Umbilical cord (tissue), 2 donors: Measurements from ENCODE around the gene REXO1. TPM values are rescaled to one million over a fixed set of nuclear protein-coding genes. Genes with fewer than 3 reads are reported as not detected.
"Not testable (repeated sequence)": the region's sequence is repeated elsewhere in the genome, so short reads cannot be mapped to it uniquely, and the experiment has no call there.

Experiments used
- DNase-seq: peaks from one replicate; pipeline ENCODE4 v3.0.0-alpha.2; 2015; ENCODE audit warnings: low spot score
- total RNA-seq: library from RNA; depleted of rRNA; stranded (reverse); fragments of >200 nt; gene quantifications from one replicate; pipeline ENCODE4 v1.2.3, GENCODE V29; 2014; ENCODE audit warnings: low replicate concordance; ENCODE audit not compliant: insufficient read depth

REXO1 gene, protein sequence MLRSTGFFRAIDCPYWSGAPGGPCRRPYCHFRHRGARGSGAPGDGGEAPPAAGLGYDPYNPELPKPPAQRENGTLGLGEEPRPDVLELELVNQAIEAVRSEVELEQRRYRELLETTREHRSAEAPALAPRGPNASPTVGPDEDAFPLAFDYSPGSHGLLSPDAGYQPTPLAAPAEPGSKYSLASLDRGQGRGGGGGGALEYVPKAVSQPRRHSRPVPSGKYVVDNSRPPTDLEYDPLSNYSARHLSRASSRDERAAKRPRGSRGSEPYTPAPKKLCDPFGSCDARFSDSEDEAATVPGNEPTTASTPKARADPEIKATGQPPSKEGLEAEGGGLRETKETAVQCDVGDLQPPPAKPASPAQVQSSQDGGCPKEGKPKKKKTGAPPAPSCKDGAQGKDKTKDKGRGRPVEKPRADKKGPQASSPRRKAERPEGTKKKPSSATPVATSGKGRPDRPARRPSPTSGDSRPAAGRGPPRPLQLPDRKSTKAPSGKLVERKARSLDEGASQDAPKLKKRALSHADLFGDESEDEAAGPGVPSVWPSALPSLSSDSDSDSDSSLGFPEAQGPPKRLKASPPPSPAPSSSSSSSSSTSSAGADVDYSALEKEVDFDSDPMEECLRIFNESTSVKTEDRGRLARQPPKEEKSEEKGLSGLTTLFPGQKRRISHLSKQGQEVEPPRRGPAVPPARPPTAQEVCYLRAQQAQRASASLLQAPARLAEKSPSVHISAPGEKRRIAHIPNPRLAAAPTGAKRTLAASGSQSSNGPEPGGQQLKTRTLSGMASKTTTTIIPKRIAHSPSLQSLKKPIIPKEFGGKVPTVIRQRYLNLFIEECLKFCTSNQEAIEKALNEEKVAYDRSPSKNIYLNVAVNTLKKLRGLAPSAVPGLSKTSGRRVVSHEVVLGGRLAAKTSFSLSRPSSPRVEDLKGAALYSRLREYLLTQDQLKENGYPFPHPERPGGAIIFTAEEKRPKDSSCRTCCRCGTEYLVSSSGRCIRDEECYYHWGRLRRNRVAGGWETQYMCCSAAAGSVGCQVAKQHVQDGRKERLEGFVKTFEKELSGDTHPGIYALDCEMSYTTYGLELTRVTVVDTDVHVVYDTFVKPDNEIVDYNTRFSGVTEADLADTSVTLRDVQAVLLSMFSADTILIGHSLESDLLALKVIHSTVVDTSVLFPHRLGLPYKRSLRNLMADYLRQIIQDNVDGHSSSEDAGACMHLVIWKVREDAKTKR
- total RNA-seq, result 3.1 TPM

DNA sequence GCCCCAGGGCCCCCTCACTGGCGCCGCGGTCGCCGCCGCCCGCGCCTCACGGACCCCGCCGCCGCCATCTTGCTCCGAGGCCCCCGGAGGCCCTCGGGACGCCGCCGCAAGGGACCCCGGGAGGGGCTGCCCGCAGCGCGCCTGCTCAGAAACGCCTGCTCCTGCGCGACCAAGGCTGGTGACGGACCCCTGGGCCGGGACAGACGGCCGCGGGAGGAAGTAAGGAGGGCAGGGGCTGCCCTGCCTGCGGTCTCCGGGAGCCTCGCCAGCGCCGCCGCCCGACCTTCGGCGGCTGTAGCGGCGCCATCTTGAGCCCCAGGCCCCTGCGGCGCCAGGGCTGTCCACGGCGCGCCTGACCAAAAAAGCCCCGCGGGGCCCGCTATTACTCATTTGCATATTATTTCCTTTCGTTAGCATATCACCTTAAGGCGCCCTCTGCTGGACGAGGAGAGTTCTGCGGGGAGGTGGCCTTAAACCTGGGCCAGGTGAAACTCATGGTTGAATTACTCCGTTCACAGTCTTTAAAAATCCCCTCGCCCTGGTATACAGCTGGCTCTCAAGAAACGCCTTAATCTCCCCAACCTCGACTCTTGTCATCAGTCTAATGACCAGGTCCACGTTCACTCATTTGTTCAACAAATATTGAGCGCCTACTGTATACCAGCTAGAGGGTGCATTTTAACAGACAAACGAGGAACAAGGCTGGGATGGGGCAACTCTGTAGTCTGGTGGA, at the start of gene REXO1:
Gene REXO1, minus strand, starts transcription at position 85 of the 733 bp plus-strand sequence. CDS start 125 bp downstream, outside the sequence.
- DNase-seq, result peak; percentile 96

DNA sequence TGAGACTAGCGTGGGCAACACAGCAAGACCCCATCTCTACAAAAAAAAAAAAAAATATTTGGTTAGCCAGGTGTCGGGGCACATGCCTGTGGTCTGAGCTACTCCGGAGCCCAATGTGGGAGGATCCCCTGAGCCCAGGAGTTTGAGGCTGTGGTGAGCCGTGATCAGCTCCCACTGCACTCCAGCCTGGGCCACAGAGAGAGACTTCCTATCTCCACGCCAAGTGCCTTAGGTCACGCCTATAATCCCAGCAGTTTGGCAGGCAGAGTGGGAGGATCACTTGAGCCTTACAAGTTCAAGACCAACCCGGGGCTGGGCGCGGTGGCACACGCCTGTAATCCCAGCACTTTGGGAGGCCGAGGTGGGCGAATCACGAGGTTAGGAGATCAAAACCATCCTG, 48.2 kb upstream of the REXO1 start:
- no peak for DNase-seq

DNA sequence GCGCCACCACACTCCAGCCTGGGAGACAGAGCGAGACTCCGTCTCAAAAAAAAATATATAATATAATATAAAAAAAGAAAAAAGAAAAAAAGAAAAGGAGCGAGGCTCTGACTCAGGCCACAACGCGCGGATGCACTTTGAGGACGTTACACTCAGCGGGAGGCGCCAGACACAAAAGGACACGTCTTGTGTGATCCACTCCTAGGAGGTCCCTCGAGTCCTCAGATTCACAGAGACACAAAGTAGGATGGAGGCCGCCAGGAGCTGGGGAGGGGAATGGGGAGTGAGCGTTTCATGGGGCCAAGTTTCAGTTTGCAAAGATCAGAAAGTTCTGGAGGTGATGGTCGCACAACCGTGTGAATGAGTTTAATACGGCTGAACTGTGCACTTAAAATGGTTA, 45.5 kb upstream of the REXO1 start:
- no peak for DNase-seq

DNA sequence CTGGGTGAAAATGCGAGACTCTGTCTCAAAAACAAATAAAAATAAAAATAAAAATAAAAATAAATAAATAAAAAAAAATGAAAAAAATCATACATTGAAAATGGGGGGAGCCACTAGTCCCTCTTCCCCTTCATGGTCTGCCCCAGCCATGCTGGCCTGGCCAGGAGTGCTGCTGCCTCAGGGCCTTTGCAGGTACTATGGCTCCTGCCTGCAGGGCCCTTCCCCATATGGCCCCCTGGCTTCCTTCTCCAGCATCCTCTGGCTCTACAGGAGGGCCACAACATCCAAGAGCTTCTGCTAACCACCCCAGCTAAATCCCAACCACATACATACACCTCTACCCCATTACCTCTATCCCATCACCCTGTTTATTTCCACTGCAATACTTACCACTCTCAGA, 41.6 kb upstream of the REXO1 start:
- DNase-seq, result no peak

DNA sequence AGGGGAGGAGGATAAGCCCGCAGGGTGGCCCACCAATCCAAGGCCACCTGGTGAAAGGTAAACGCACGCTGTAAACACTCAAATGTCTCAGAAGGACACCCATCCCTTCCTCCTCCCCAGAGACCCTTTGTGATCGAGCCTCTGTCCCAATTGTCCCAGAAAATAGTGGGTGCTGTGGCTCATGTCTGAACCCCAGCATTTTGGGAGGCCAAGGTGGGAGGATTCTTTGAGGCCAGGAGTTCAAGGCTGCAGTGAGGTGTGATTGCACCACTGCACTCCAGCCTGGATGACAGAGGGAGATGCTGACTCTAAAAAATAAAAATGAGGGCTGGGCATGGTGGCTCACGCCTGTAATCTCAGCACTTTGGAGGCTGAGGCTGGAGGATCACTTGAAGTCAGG, 40.1 kb upstream of the REXO1 start:
- DNase-seq, result no peak

DNA sequence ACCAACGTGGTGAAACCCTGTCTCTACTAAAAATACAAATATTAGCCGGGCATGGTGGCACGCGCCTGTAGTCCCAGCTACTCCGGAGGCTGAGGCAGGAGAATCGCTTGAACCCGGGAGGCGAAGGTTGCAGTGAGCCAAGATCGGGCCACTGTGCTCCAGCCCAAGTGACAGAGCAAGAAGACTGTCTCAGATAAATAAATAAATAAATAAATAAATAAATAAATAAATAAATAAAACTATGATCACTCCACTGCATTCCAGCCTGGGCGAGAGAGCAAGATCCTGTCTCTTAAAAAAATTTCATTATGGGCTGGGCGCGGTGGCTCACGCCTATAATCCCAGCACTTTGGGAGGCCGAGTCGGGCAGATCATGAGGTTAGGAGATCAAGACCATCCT, 38.1 kb upstream of the REXO1 start:
- not testable (repeated sequence) for DNase-seq

DNA sequence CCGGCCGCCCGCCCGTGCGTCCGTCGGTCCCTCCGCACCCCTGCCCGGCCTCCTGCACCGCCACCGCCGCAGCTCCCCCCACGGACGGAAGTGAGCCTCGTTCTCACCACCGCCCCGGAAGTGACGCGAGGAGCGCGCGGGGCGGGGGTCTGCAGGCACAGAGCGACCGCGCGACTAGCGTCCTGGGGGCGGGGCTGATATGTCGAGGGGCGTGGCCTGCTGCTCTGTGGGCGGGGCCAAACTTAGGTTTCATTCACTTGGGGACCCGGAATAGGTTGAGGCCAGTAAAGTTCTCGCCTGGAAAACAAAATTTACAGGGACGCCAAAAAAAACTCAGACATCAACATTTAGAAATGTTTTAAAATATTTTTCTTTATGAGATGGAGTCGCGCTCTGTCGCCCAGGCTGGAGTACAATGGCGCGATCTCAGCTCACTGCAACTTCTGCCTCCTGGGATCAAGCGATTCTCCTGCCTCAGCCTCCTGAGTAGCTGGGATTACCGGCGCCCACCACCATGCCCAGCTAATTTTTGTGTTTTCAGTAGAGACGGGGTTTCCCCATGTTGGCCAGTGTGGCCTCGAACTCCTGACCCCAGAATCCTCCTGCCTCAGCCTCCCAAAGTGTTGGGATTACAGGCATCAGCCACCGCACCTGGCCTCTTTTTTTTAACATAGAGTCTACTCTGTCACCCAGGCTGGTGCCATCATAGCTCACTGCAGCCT, 37.3 kb upstream of the REXO1 start, which contains the start of gene ABHD17A:
Gene ABHD17A, minus strand, starts transcription at position 99 of the 722 bp plus-strand sequence. CDS start 3,930 bp downstream, outside the sequence.
- peak; percentile 93 for DNase-seq

DNA sequence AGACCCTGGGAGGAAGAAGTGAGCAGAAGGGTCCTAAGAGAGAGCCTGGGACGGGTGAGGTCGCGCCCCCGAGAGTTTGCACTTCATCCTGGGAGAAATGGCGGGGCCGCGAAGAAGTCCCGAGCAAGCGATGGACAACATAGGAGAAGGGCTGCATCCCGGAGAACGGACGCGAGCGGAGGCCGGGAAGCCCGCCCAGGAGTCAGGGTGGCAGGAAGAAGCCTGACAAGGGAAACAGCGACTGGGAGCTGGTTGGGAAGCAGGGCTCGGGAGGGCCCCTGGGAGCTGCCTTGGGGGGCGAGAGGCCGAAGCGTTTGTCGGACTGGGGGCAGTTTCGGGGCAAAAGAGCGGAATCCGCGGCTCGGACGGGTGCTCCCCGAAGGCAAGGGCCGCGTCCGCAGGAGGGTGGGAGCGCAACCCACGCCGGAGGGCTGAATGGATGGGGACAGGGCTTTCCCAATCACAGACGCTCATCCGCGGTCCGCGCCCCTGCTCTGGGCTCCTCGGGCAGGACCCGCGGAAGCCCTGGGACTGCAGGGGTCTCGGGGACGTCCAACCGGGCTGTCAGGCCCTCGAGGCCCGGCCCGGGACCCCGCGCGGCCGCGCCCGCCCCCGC, 36.5 kb upstream of the REXO1 start:
- DNase-seq, result no peak

DNA sequence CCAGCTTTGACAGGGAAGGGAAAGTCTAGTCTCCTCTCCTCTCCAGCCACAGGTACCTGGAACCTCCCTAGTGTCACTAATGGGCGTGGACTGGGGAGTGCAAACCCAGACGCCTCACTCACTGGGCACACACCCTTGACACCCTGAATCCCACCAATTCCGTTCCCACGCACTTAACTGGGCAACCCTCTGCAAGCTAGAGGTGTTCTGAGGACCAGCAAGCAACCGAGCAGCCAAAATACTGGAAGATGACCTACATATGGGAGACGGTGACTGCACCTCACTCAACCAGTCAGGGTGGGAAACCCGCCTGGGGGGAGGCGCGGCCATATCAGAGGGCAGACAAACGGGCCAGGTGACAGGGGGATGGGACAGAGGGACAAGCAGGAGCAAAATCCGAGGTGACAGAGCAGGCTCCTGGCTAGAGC, 36.0 kb upstream of the REXO1 start:
- DNase-seq, result no peak

DNA sequence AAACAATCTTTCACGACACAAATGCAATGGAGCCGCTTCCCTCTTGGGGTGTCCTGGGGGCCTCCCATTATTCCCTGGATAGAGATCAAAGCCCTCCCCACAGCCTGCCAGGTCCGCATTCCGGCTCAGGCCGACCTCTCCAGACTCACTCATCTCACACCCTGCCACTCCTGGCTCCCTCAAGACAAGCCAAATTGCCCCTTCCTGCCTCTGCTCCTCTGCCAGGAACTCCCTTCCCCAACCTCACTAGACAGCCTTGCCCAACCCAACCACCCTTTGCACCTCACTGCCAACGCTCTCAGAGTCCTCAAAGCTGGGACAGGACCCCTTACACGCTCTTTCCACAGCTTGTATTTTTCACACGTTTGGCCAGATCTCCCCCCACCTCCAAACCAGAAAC, 35.5 kb upstream of the REXO1 start:
- no peak for DNase-seq

DNA sequence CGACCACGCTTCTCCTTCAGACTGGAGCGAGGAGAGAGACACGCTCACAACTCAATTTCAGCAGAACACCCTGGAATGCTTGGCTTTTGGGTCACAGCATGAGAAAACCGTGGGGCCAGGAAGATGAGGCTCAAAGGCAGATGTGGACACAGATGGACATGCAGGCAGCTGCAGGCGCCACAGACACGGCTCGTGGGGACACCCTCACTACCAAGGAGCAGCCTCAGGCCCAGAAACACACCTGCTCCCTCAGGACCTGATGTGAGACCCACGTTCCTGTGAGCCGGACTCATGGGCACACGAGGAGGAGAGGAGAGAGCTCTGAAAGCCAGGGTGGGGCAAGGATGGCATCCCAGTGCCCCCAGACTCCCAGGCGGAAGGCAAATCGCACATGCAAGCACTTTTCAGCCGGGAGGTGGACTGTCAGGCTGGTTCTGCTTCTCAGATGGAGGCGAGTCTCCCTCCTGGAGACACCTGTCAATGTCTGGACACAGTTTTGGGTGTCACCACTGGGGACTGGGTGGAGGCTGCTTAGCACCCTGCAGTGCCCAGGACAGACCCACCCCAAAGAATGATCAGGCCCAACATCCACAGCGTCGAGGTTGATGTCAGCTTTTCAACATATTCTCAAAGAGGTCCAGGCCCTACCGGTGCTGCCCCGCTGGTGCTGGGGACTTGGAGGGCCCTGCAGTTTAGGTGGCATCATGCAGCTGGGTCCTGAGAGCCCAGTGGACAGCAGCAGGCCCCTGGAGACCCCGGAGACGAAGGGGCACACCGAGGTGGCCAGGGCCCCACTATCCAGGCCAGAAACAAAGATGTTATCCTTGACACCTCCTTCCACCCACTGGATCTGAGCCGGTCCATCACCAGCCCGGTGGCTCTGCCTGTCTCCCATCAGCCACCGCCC, 34.8 kb upstream of the REXO1 start:
- DNase-seq, result no peak

DNA sequence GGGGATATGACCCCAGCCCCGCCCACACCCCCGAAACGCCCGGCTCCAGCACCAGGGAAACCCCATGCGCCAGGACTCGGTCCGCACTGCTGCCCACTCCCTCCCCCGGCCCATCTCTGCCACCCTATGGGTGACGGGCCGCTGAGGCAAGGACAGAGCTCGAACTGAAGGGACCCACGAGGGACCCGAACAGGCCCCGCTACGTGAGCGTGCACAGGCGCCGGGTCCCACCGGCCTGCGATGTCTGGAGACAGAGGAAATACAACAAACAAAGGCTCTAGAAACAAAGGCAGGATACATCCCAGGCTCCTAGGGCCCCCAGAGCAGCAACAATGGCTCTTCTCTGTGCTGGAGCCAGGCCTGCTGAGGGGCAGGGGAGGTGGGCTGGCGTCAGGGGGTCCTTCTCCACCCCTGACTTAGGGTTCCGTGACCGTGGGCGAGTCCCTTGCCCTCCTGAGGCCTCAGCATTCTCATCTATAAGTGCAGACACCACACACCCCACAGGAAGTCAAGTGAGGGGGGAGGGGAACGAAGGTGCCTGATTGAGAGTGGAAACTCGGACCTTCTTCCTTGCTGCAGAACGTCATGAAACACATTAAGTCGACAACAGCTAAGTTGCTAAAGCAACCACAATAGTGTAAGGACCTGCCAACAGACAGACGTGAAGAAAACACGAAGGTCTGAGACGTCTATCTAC, 34.0 kb upstream of the REXO1 start:
- no peak for DNase-seq

DNA sequence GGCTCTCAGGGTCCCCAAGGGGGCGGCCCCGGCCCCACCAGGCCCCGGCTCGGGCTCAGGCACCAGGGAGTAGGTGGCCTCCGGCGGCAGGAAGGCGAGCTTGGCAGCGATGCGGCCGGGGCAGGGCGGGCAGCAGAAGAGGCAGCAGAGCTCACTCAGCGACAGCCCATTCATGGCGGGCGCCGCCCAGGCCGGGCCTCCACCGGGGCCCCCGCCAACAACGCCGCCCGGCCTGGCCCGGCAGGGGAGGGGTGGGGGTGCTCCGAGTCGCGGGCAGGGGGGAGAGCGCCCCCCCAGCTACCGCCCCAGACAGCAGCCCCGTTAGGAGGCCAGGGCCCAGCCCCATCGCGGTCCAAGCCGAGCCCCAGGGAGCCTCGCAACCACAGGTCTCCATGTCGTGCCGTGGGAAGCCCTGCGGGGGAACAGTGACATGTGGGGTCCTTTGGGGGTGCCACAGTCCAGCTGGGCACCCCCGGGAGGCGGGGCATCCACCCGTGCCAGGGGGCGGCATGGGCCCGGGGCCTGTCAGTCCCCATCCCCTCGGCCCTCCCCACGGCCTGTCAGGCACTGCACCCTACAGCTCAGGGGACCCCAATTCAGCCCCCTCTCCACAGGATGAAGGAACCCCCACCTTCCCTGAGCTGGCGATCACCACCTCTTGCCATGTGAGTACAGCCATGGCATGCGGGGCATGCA, 33.3 kb upstream of the REXO1 start:
- not testable (repeated sequence) for DNase-seq

DNA sequence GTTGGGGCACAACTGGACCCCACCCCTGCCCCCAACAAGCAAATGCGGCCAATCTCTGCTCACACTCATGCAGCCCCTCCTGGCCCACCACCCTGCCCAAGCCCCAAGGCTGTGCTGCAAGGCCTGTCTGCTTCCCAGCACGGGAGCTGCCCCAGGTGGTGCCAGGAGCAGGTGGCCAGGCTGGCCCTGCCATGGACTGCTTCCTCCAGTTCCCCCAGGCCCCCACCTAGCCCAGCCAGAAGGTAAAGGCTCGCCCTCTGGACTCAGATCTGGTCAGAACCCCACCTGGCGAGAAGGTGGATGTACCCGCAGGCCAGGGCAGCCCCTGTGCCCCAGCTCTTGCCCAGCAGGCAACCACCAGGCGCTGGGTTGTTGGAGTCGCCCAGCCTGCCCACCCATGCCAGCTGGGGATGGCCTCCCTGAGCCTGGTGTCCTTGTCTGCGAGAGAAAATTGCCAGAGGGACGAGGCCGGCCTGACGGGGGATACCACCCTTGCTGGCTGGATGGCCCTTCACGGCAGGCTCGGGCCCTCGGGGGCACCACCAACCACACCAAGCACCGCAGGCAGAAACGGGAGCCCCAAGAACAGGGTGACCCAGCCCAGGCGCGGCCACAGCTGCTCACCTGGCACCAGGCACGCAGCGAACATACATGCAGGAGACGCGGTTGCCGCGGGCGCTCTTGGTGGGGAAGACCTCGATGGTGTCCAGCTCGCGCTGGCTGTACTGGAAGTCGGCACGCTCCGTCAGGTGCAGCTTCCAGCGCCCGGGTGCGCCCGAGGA, 32.5 kb upstream of the REXO1 start:
- DNase-seq, result no peak

DNA sequence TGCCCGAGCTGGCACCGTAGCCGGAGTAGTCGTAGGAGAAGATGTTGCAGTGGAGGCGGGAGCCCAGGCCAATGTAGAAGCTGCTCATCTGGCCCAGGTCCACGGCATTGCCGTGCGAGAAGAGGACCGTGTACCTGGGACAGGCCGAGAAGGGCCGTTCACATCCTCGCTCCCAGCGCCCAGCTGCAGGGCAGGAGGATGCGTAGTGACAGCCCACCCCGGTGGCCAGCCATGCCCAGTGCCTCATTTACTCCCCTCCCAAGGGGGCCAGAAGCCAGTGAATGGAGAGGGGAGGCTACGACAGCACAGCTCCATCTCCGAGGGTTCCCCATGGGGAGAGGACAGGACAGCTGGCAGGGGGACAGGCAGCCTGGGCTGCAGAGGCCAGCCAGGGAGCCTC, 31.7 kb upstream of the REXO1 start:
- DNase-seq, result not testable (repeated sequence)

DNA sequence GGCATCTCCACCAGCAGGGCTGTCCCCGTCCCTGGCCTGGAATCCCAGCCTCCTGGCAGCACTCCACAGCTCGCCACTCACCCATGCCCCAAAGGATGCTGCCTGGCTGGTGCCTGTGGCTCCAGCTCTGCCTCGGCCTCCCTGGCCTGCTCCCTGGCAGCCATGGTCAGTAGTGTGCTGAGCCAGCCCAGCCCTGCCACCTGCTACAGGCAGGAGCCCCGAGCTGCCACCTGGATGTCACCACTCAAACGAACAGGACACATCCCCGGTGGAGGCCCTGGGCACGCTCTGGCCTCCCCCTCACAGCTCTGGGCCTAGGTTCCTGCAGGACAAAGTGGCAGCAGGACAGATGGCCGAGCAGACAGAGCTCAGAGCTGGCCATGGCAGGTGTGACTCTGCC, 30.3 kb upstream of the REXO1 start:
- DNase-seq, result not testable (repeated sequence)

DNA sequence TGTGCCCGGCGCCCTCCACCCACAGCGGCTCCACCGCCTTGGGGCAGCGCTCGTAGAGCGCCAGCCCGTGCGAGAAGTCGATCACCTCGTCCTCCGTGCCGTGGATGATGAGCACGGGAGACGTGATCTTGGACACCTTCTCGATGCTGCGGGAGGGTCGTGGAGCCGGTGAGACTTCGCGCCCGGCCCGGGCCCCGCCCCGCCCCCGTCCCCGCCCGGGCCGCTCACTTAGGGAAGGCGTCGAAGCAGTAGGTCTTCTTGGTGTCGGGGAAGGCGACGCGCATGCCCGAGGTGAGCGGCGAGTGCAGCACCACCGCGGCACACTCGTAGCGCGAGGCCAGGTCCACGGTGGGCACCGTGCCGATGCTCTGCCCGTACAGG, 29.0 kb upstream of the REXO1 start:
- not testable (repeated sequence) for DNase-seq
